Tibial artery (tissue), 4 donors: ENCODE data around the gene SKAP1.

ENCODE experiments used
- DNase-seq, 2 donors: peaks; one replicate each; pipeline ENCODE4 v3.0.0-alpha.2; 2019
- H3K27ac ChIP-seq, 2 donors: fragments of 200-600 bp; sonication (generic) in 1 of 2; 1 replicate in 1 of 2; 2 replicates in 1 of 2; pipeline ENCODE4 v1.5.1; 2018 to 2019; ENCODE audit warnings: mild to moderate bottlenecking in 1 of 2
- H3K27me3 ChIP-seq, 2 donors: fragments of 200-600 bp; sonication (generic) in 1 of 2; one replicate each; pipeline versions ENCODE4 v1.5.1 to v1.6.0; 2016 to 2019
- H3K36me3 ChIP-seq, 3 donors: fragments of 200-600 bp; sonication (generic) in 2 of 3; one replicate each; pipeline ENCODE4 v1.5.1; 2016 to 2019; ENCODE audit warnings: mild to moderate bottlenecking in 2 of 3
- H3K4me1 ChIP-seq, 4 donors: fragments of 200-600 bp; sonication (generic) in 2 of 4; 1 replicate in 3 of 4; 2 replicates in 1 of 4; pipeline ENCODE4 v1.5.1; 2016 to 2019
- H3K4me3 ChIP-seq, 2 donors: fragments of 200-600 bp; sonication (generic) in 1 of 2; 1 replicate in 1 of 2; 2 replicates in 1 of 2; pipeline ENCODE4 v1.5.1; 2018 to 2019; ENCODE audit warnings: mild to moderate bottlenecking in 2 of 2
- H3K9me3 ChIP-seq, 3 donors: fragments of 200-600 bp; sonication (generic) in 1 of 3; one replicate each; pipeline ENCODE4 v1.5.1; 2016 to 2019
- intact Hi-C: fragments of 100-400 bp; cut with DNase I; formaldehyde crosslinking; loops from one replicate; pipeline ENCODE4 v1.15.0; 2023; ENCODE audit warnings: low total_unique reads
- TF ChIP-seq, protein P1 (sequence below), 2 experiments: fragments of 200-600 bp in 1 of 2; fragments of 450-650 bp in 1 of 2; IDR thresholded peaks; one replicate each; pipeline ENCODE4 v1.5.1; 2017 to 2019; ENCODE audit warnings: antibody characterized with exemption in 2 of 2, mild to moderate bottlenecking in 1 of 2, moderate library complexity in 1 of 2

SKAP1 gene

GRCh38 chr17:48219617-48220016 is 210.4 kb downstream of the SKAP1 start:
- no peak overlapping the region for H3K4me3 ChIP-seq
- peaks cover 0 to 18% of the 10 kb centered on the region in 2 donors for H3K27me3 ChIP-seq
- H3K36me3 ChIP-seq, result no peaks in the 10 kb centered on the region
- intact Hi-C loops, result no loop called here
- no peak overlapping the region for H3K27ac ChIP-seq
- no peaks in the 10 kb centered on the region for H3K9me3 ChIP-seq
- TF ChIP-seq, protein P1, sequence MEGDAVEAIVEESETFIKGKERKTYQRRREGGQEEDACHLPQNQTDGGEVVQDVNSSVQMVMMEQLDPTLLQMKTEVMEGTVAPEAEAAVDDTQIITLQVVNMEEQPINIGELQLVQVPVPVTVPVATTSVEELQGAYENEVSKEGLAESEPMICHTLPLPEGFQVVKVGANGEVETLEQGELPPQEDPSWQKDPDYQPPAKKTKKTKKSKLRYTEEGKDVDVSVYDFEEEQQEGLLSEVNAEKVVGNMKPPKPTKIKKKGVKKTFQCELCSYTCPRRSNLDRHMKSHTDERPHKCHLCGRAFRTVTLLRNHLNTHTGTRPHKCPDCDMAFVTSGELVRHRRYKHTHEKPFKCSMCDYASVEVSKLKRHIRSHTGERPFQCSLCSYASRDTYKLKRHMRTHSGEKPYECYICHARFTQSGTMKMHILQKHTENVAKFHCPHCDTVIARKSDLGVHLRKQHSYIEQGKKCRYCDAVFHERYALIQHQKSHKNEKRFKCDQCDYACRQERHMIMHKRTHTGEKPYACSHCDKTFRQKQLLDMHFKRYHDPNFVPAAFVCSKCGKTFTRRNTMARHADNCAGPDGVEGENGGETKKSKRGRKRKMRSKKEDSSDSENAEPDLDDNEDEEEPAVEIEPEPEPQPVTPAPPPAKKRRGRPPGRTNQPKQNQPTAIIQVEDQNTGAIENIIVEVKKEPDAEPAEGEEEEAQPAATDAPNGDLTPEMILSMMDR (IDR thresholded peaks at IDR 0.05), result no peak
- DNase-seq, result no peak
- H3K4me1 ChIP-seq, result no peaks in the 10 kb centered on the region

- intact Hi-C loops, result no loop called here
- no peaks in the 10 kb centered on the region for H3K4me1 ChIP-seq
- TF ChIP-seq, protein P1 (IDR thresholded peaks at IDR 0.05), result peak in 1 of 2 experiments; percentile 16
- no peaks in the 10 kb centered on the region for H3K36me3 ChIP-seq
- H3K9me3 ChIP-seq, result no peaks in the 10 kb centered on the region
- H3K27ac ChIP-seq, result no peak overlapping the region
- peaks cover 0 to 11% of the 10 kb centered on the region in 2 donors for H3K27me3 ChIP-seq
- no peak overlapping the region for H3K4me3 ChIP-seq
- no peak for DNase-seq
Measured at GRCh38 chr17:48215583-48216139, 214.4 kb downstream of the SKAP1 start.

- no peak overlapping the region for H3K27ac ChIP-seq
- peaks cover 0 to 13% of the 10 kb centered on the region in 2 donors for H3K27me3 ChIP-seq
- no peaks in the 10 kb centered on the region for H3K36me3 ChIP-seq
- intact Hi-C loops, result no loop called here
- no peak for DNase-seq
- H3K9me3 ChIP-seq, result no peaks in the 10 kb centered on the region
- no peak overlapping the region for H3K4me3 ChIP-seq
- TF ChIP-seq, protein P1 (IDR thresholded peaks at IDR 0.05), result no peak
- H3K4me1 ChIP-seq, result no peaks in the 10 kb centered on the region
Measured at GRCh38 chr17:48213797-48214196, 216.2 kb downstream of the SKAP1 start.

- Histone ChIP-seq H3K9me3 (no peaks in the 10 kb centered on the region), H3K4me1 (no peaks in the 10 kb centered on the region), H3K36me3 (no peaks in the 10 kb centered on the region), H3K4me3 (no peak overlapping the region), H3K27me3 (peaks cover 0 to 15% of the 10 kb centered on the region in 2 donors), H3K27ac (no peak overlapping the region)
- intact Hi-C loops, result no loop called here
- DNase-seq, result no peak
- TF ChIP-seq, protein P1 (IDR thresholded peaks at IDR 0.05), result no peak
Measured at GRCh38 chr17:48211787-48212186, 218.2 kb downstream of the SKAP1 start.

- TF ChIP-seq, protein P1 (IDR thresholded peaks at IDR 0.05), result no peak
- H3K4me3 ChIP-seq, result no peak overlapping the region
- H3K36me3 ChIP-seq, result no peaks in the 10 kb centered on the region
- peaks cover 0 to 17% of the 10 kb centered on the region in 2 donors for H3K27me3 ChIP-seq
- no peak overlapping the region for H3K27ac ChIP-seq
- no peaks in the 10 kb centered on the region for H3K4me1 ChIP-seq
- DNase-seq, result no peak
- intact Hi-C loops, result no loop called here
- no peaks in the 10 kb centered on the region for H3K9me3 ChIP-seq
Measured at GRCh38 chr17:48211011-48211410, 219.0 kb downstream of the SKAP1 start.

DNA sequence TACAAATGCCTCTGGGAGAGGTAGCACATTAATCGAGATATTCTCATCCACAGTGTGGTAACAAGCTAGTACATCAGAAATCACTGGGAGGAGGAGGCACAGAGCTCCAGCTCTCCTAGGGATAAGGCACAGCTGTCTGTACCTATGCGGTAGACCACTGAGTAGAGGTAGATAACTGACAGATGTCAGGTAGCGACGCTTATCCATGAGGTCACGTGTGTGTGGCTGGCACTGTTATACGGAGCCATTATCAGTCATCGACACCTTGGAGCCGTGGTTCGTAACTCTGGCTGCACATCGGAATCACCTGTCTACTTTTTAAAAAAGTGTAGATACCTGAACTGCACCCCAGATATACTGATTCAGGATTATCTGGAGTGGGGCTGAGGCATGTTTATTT is 220.0 kb downstream of the SKAP1 start:
- TF ChIP-seq, protein P1 (IDR thresholded peaks at IDR 0.05), result no peak
- H3K27ac ChIP-seq, result no peak overlapping the region
- intact Hi-C loops, result no loop called here
- DNase-seq, result no peak
- H3K4me1 ChIP-seq, result no peaks in the 10 kb centered on the region
- H3K4me3 ChIP-seq, result no peak overlapping the region
- H3K9me3 ChIP-seq, result no peaks in the 10 kb centered on the region
- H3K36me3 ChIP-seq, result no peaks in the 10 kb centered on the region
- H3K27me3 ChIP-seq, result peaks cover 0 to 22% of the 10 kb centered on the region in 2 donors
